Tibial nerve (tissue), 4 donors: Measurements from ENCODE around the gene LIFR. TPM values are rescaled to one million over a fixed set of nuclear protein-coding genes. Genes with fewer than 3 reads are reported as not detected.

Experiments
- DNase-seq, 2 donors: peaks; one replicate each; pipeline ENCODE4 v3.0.0-alpha.2; 2019; ENCODE audit warnings: low spot score in 2 of 2
- H3K27ac ChIP-seq, 4 donors: fragments of 200-600 bp; sonication (generic) in 3 of 4; one replicate each; pipeline ENCODE4 v1.5.1; 2017 to 2019; ENCODE audit warnings: mild to moderate bottlenecking in 1 of 4
- H3K27me3 ChIP-seq, 2 donors: fragments of 200-600 bp; sonication (generic) in 1 of 2; one replicate each; pipeline versions ENCODE4 v1.5.1 to v1.6.0; 2017 to 2019
- H3K36me3 ChIP-seq, 3 donors: fragments of 200-600 bp; sonication (generic); one replicate each; pipeline ENCODE4 v1.5.1; 2018 to 2019
- H3K4me1 ChIP-seq, 4 donors: fragments of 200-600 bp; sonication (generic) in 3 of 4; one replicate each; pipeline ENCODE4 v1.5.1; 2017 to 2019
- H3K4me3 ChIP-seq, 4 donors: fragments of 200-600 bp; sonication (generic) in 3 of 4; one replicate each; pipeline ENCODE4 v1.5.1; 2017 to 2019; ENCODE audit warnings: mild to moderate bottlenecking in 1 of 4, moderate library complexity in 1 of 4
- H3K9me3 ChIP-seq, 4 donors: fragments of 200-600 bp; sonication (generic) in 3 of 4; one replicate each; pipeline ENCODE4 v1.5.1; 2017 to 2019
- EP300 ChIP-seq, 2 donors: sonication (generic); formaldehyde crosslinking; IDR thresholded peaks; one replicate each; pipeline ENCODE4 v1.6.1; 2017; ENCODE audit warnings: antibody characterized with exemption in 2 of 2, mild to moderate bottlenecking in 1 of 2
- POLR2A ChIP-seq, 2 donors: fragments of 450-650 bp; IDR thresholded peaks; one replicate each; pipeline ENCODE4 v1.6.1; 2017; ENCODE audit warnings: antibody characterized with exemption in 2 of 2, mild to moderate bottlenecking in 2 of 2, moderate library complexity in 2 of 2
- WGBS, 2 donors: methylation state at CpG; one replicate each; pipeline ENCODE4 v1.1.5; 2018; 5-methylcytosine and 5-hydroxymethylcytosine counted together
- total RNA-seq, 4 donors: library from RNA; depleted of rRNA; stranded (reverse); fragments of >200 nt; gene quantifications; one replicate each; pipeline ENCODE4 v1.1.0, GENCODE V29; 2016
- TF ChIP-seq, protein P1 (sequence below), 5 experiments: fragments of 200-600 bp in 3 of 5; fragments of 450-650 bp in 2 of 5; sonication (generic) in 3 of 5; IDR thresholded peaks; one replicate each; pipeline ENCODE4 v1.5.1; 2016 to 2019; ENCODE audit warnings: antibody characterized with exemption in 5 of 5, mild to moderate bottlenecking in 3 of 5, moderate library complexity in 2 of 5

The LIFR gene
- total RNA-seq, 4 donors from 2014 or later: 145 to 247 (median 212) TPM

GRCh38 chr5:38456657-38457399 lies 99.6 kb downstream of the LIFR start:
- H3K36me3 ChIP-seq: peaks cover 0 to 5% (median 0%) of the 10 kb centered on the region in 3 donors
- H3K4me1 ChIP-seq: peaks cover 0 to 26% (median 0%) of the 10 kb centered on the region in 4 donors
- peak overlapping the region in 3 of 4 donors; percentile 5 to 58 (median 35) for H3K27ac ChIP-seq
- no peaks in the 10 kb centered on the region for H3K27me3 ChIP-seq
- H3K9me3 ChIP-seq: no peaks in the 10 kb centered on the region
- TF ChIP-seq POLR2A (IDR thresholded peaks at IDR 0.05) (no peak), EP300 (IDR thresholded peaks at IDR 0.05) (no peak)
- TF ChIP-seq, protein P1, sequence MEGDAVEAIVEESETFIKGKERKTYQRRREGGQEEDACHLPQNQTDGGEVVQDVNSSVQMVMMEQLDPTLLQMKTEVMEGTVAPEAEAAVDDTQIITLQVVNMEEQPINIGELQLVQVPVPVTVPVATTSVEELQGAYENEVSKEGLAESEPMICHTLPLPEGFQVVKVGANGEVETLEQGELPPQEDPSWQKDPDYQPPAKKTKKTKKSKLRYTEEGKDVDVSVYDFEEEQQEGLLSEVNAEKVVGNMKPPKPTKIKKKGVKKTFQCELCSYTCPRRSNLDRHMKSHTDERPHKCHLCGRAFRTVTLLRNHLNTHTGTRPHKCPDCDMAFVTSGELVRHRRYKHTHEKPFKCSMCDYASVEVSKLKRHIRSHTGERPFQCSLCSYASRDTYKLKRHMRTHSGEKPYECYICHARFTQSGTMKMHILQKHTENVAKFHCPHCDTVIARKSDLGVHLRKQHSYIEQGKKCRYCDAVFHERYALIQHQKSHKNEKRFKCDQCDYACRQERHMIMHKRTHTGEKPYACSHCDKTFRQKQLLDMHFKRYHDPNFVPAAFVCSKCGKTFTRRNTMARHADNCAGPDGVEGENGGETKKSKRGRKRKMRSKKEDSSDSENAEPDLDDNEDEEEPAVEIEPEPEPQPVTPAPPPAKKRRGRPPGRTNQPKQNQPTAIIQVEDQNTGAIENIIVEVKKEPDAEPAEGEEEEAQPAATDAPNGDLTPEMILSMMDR (IDR thresholded peaks at IDR 0.05): no peak
- no peak overlapping the region for H3K4me3 ChIP-seq
- DNase-seq: no peak
- WGBS, 2 donors: 35 to 40% methylated on average over 4 of the region's 4 CpGs

GRCh38 chr5:38455796-38456330 lies 100.6 kb downstream of the LIFR start:
- WGBS, 2 donors: 68 to 70% methylated on average over 8 of the region's 8 CpGs
- peaks cover 0 to 5% (median 0%) of the 10 kb centered on the region in 3 donors for H3K36me3 ChIP-seq
- peaks cover 0 to 33% (median 0%) of the 10 kb centered on the region in 4 donors for H3K4me1 ChIP-seq
- no peak overlapping the region for H3K4me3 ChIP-seq
- peak overlapping the region in 2 of 4 donors; percentile 35 to 58 for H3K27ac ChIP-seq
- H3K9me3 ChIP-seq: no peaks in the 10 kb centered on the region
- DNase-seq: no peak
- H3K27me3 ChIP-seq: no peaks in the 10 kb centered on the region
- TF ChIP-seq, protein P1 (IDR thresholded peaks at IDR 0.05): no peak
- TF ChIP-seq EP300 (IDR thresholded peaks at IDR 0.05) (no peak), POLR2A (IDR thresholded peaks at IDR 0.05) (no peak)

DNA sequence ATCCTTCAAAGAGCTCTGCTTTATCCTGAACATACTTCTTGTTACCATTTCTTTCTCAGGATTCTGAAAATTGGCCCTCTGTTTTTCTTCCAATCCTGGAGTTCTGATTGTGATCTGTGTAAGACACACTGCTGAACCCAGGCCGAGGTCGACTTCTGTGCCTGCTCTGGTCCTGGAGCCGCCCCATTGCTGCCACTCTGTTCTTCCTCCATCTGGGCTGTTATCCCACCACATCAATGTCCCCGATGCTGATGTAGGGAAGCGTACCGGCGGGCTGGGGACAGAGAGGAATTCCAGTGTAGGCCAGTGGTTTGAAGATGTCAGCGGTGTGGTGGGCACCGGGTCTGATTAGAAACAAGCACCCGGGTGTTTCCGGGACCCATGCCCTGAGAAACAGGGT lies 102.5 kb downstream of the LIFR start:
- DNase-seq: no peak
- TF ChIP-seq, protein P1 (IDR thresholded peaks at IDR 0.05): no peak
- no peak for TF ChIP-seq POLR2A (IDR thresholded peaks at IDR 0.05)
- Histone ChIP-seq H3K4me3 (no peak overlapping the region), H3K27me3 (no peaks in the 10 kb centered on the region), H3K27ac (no peak overlapping the region), H3K36me3 (peaks cover 0 to 2% (median 0%) of the 10 kb centered on the region in 3 donors), H3K4me1 (peaks cover 0 to 41% (median under 1%) of the 10 kb centered on the region in 4 donors), H3K9me3 (no peaks in the 10 kb centered on the region)
- WGBS, 2 donors: 96% methylated on average over 11 of the region's 11 CpGs

- Histone ChIP-seq H3K4me1 (peaks cover 0 to 45% (median 4%) of the 10 kb centered on the region in 4 donors), H3K9me3 (no peaks in the 10 kb centered on the region), H3K27ac (no peak overlapping the region), H3K27me3 (no peaks in the 10 kb centered on the region), H3K36me3 (no peaks in the 10 kb centered on the region), H3K4me3 (no peak overlapping the region)
- DNase-seq: no peak
- WGBS, 2 donors: 62 to 65% methylated on average over 3 of the region's 3 CpGs
- TF ChIP-seq EP300 (IDR thresholded peaks at IDR 0.05): no peak
- TF ChIP-seq, protein P1 (IDR thresholded peaks at IDR 0.05): no peak
- no peak for TF ChIP-seq POLR2A (IDR thresholded peaks at IDR 0.05)
Observed at GRCh38 chr5:38453506-38453905, 102.9 kb downstream of the LIFR start.

DNA sequence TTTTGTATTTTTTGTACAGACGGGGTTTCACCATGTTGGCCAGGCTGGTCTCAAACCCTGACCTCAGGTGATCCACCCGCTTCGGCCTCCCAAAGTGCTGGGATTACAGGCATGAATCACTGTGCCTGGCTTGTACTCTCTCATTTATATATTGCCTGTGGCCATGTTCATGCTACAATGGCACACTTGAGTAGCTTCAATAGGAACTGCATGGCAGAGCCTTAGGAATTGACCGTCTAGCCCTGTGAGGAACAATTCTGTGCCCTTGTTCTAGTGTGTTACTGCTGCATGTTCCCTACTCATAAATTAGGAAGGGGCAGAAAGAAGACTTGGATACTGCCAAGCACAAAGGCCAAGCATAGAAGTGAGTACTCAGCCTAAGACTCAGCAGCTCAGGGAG lies 104.2 kb downstream of the LIFR start:
- no peak for DNase-seq
- H3K27me3 ChIP-seq: no peaks in the 10 kb centered on the region
- H3K36me3 ChIP-seq: no peaks in the 10 kb centered on the region
- TF ChIP-seq EP300 (IDR thresholded peaks at IDR 0.05) (no peak), POLR2A (IDR thresholded peaks at IDR 0.05) (no peak)
- TF ChIP-seq, protein P1 (IDR thresholded peaks at IDR 0.05): no peak
- no peak overlapping the region for H3K4me3 ChIP-seq
- WGBS, 2 donors: 91 to 93% methylated on average over 3 to 4 of the region's 4 CpGs
- H3K4me1 ChIP-seq: peaks cover 0 to 52% (median 11%) of the 10 kb centered on the region in 4 donors
- no peak overlapping the region for H3K27ac ChIP-seq
- no peaks in the 10 kb centered on the region for H3K9me3 ChIP-seq
